CD1c-positive myeloid dendritic cell (primary cell): Measurements from ENCODE around the gene UBAP2L.
"Not testable (repeated sequence)": the region's sequence is repeated elsewhere in the genome, so short reads cannot be mapped to it uniquely, and the experiment has no call there.

Experiments used
- DNase-seq: peaks from one replicate; pipeline ENCODE4 v3.0.0-alpha.2; 2016; ENCODE audit errors: extremely low spot score

The UBAP2L gene

GRCh38 chr1:154240294-154240833 lies 19.6 kb downstream of the UBAP2L start:
- no peak for DNase-seq

GRCh38 chr1:154241703-154242351 lies 21.1 kb downstream of the UBAP2L start:
- DNase-seq: no peak

GRCh38 chr1:154253671-154254070 lies 32.9 kb downstream of the UBAP2L start:
- no peak for DNase-seq

GRCh38 chr1:154256686-154257085 lies 35.9 kb downstream of the UBAP2L start:
- no peak for DNase-seq

- no peak for DNase-seq
These were observed 38.0 kb downstream of the UBAP2L start for GRCh38 chr1:154258784-154259183.

GRCh38 chr1:154260127-154260526 lies 39.4 kb downstream of the UBAP2L start:
- no peak for DNase-seq

- DNase-seq: no peak
These were observed 42.9 kb downstream of the UBAP2L start for GRCh38 chr1:154263465-154264332.

- no peak for DNase-seq
These were observed 43.7 kb downstream of the UBAP2L start for GRCh38 chr1:154264454-154264853.

- DNase-seq: no peak
These were observed 44.8 kb downstream of the UBAP2L start for GRCh38 chr1:154265586-154265985.

- DNase-seq: no peak
These were observed 50.1 kb downstream of the UBAP2L start for GRCh38 chr1:154270833-154271232.

GRCh38 chr1:154272217-154272998 lies 51.7 kb downstream of the UBAP2L start, which contains the start of gene HAX1:
Gene HAX1, plus strand, starts transcription at chr1:154272629. Its CDS starts 95 bp downstream, at chr1:154272724.
- DNase-seq: peak; percentile 99

GRCh38 chr1:154272999-154273563 lies 52.3 kb downstream of the UBAP2L start:
- no peak for DNase-seq

GRCh38 chr1:154276797-154277196 lies 56.0 kb downstream of the UBAP2L start:
- no peak for DNase-seq

- DNase-seq: not testable (repeated sequence)
These were observed 66.8 kb downstream of the UBAP2L start for GRCh38 chr1:154287591-154287990.

GRCh38 chr1:154288661-154289060 lies 67.9 kb downstream of the UBAP2L start:
- DNase-seq: no peak

GRCh38 chr1:154290921-154291320 lies 70.2 kb downstream of the UBAP2L start:
- no peak for DNase-seq

- peak; percentile 12 for DNase-seq
These were observed 74.9 kb downstream of the UBAP2L start for GRCh38 chr1:154295408-154296235.

- no peak for DNase-seq
These were observed 80.8 kb downstream of the UBAP2L start for GRCh38 chr1:154301582-154301981.

- no peak for DNase-seq
These were observed 84.0 kb downstream of the UBAP2L start for GRCh38 chr1:154304664-154305337.

GRCh38 chr1:154306151-154306550 lies 85.4 kb downstream of the UBAP2L start:
- DNase-seq: no peak
